Progenitor cell of endocrine pancreas (in vitro differentiated cells): ENCODE measurements around the gene LIMS1. TPM values are rescaled to one million over a fixed set of nuclear protein-coding genes. Genes with fewer than 3 reads are reported as not detected.
"Not testable (repeated sequence)": the region's sequence is repeated elsewhere in the genome, so short reads cannot be mapped to it uniquely, and the experiment has no call there.

Experiments used
- DNase-seq: peaks from one replicate; pipeline ENCODE4 v3.0.0; 2021; ENCODE audit warnings: low spot score; ENCODE audit not compliant: unreplicated experiment
- H3K27ac Mint-ChIP-seq: 2 replicates; pipeline ENCODE4 v1.8.0; 2021; ENCODE audit warnings: mild to moderate bottlenecking, moderate library complexity, mixed read lengths
- H3K27me3 Mint-ChIP-seq: 2 replicates; pipeline ENCODE4 v1.8.0; 2021; ENCODE audit warnings: mixed read lengths
- H3K36me3 Mint-ChIP-seq: 2 replicates; pipeline ENCODE4 v1.8.0; 2022; ENCODE audit warnings: mixed read lengths; ENCODE audit not compliant: insufficient read depth
- H3K4me1 Mint-ChIP-seq: 2 replicates; pipeline ENCODE4 v1.8.0; 2021; ENCODE audit warnings: low read depth, mixed read lengths
- H3K4me3 Mint-ChIP-seq: 2 replicates; pipeline ENCODE4 v1.8.0; 2021; ENCODE audit warnings: low read depth, mild to moderate bottlenecking, moderate library complexity, mixed read lengths
- H3K9me3 Mint-ChIP-seq: 2 replicates; pipeline ENCODE4 v1.8.0; 2021; ENCODE audit warnings: low read depth, mixed read lengths
- total RNA-seq: library from RNA; stranded (reverse); gene quantifications from 2 replicates; pipeline ENCODE4 v1.2.1, GENCODE V29; 2021
- TF ChIP-seq, protein P1 (sequence below): fragments of 200-600 bp; sonication (generic); IDR thresholded peaks from one replicate; pipeline ENCODE4 v1.5.0; 2021; ENCODE audit warnings: antibody characterized with exemption, mild to moderate bottlenecking; ENCODE audit not compliant: unreplicated experiment

The LIMS1 gene
- total RNA-seq, 1 donor from 2014 or later: 37.7 TPM

DNA sequence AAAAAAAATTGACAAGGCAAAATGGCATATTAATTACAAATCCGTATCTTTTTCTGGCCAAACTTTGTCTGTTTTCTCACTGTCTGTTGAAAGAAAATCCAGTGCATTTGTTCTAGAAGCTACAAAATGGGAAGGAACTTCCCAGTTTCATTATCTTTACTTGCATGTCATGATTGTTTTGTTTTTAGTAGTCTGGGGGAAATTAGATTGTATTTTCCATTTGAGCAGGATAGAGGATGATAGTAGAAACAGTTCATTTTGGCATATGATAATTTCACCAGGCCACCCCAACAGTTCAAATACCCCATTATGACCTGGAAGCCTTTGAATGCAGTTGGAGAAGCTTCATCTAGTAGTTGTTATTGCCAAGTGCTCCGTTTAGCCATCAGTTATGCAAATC, 107.5 kb downstream of the LIMS1 start:
- TF ChIP-seq, protein P1, sequence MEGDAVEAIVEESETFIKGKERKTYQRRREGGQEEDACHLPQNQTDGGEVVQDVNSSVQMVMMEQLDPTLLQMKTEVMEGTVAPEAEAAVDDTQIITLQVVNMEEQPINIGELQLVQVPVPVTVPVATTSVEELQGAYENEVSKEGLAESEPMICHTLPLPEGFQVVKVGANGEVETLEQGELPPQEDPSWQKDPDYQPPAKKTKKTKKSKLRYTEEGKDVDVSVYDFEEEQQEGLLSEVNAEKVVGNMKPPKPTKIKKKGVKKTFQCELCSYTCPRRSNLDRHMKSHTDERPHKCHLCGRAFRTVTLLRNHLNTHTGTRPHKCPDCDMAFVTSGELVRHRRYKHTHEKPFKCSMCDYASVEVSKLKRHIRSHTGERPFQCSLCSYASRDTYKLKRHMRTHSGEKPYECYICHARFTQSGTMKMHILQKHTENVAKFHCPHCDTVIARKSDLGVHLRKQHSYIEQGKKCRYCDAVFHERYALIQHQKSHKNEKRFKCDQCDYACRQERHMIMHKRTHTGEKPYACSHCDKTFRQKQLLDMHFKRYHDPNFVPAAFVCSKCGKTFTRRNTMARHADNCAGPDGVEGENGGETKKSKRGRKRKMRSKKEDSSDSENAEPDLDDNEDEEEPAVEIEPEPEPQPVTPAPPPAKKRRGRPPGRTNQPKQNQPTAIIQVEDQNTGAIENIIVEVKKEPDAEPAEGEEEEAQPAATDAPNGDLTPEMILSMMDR: no peak
- peaks cover 4% of the 10 kb centered on the region for H3K4me1 Mint-ChIP-seq
- peaks cover 18% of the 10 kb centered on the region for H3K9me3 Mint-ChIP-seq
- H3K27me3 Mint-ChIP-seq: no peaks in the 10 kb centered on the region
- H3K36me3 Mint-ChIP-seq: peaks cover 16% of the 10 kb centered on the region
- DNase-seq: no peak
- H3K27ac Mint-ChIP-seq: no peak overlapping the region
- H3K4me3 Mint-ChIP-seq: no peak overlapping the region

DNA sequence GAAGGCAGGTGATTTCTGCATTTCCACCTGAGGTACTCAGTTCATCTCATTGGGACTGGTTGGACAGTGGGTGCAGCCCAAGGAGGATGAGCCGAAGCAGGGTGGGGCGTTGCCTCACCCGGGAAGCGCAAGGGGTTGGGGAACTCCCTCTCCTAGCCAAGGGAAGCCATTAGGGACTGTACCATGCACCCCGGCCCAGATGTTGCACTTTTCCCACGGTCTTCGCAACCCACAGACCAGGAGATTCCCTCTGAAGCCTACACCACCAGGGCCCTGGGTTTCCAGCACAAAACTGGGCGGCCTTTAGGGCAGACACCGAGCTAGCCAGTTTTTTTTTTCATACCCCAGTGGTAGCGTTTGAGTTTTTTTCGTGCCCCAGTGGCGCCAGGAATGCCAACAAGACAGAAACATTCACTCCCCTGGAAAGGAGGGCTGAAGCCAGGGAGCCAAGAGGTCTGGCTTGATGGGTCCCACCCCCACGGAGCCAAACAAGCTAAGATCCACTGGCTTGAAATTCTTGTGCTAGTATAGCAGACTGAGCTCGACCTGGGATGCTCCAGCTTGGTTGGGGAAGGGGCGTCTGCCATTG, 109.1 kb downstream of the LIMS1 start:
- Mint-ChIP-seq H3K27me3 (no peaks in the 10 kb centered on the region), H3K4me1 (no peaks in the 10 kb centered on the region), H3K36me3 (peaks cover 20% of the 10 kb centered on the region), H3K4me3 (no peak overlapping the region), H3K9me3 (peaks cover 28% of the 10 kb centered on the region), H3K27ac (no peak overlapping the region)
- DNase-seq: no peak
- TF ChIP-seq, protein P1: no peak

DNA sequence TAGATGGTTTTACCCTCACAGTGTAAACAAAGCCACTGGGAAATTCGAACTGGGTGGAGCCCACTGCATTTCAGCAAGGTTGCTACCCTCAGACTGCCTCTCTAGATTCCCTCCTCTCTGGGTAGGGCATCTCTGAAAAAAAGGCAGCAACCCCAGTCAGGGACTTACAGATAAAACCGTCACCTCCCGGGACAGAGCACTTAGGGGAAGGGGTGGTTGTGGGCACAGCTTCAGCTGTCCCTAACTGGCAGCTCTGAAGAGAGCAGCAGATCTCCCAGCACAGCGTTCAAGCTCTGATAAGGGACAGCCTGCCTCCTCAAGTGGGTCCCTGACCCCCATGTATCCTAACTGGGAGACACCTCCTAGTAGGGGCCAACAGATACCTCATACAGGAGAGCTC, 109.6 kb downstream of the LIMS1 start:
- peaks cover 20% of the 10 kb centered on the region for H3K36me3 Mint-ChIP-seq
- H3K27me3 Mint-ChIP-seq, H3K27ac Mint-ChIP-seq, H3K4me3 Mint-ChIP-seq, DNase-seq, H3K4me1 Mint-ChIP-seq: not testable (repeated sequence)
- H3K9me3 Mint-ChIP-seq: peaks cover 29% of the 10 kb centered on the region

DNA sequence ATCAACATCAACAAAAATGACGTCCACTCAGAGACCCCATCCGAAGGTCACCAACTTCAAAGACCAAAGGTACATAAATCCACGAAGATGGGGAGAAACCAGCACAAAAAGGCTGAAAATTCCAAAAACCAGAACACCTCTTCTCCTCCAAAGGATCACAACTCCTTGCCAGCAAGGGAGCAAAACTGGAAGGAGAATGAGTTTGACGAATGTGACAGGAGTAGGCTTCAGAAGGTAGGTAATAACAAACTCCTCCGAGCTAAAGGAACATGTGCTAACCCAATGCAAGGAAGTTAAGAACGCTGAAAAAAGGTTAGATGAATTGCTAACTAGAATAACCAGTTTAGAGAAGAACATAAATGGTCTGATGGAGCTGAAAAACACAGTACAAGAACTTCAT, 110.2 kb downstream of the LIMS1 start:
- Mint-ChIP-seq H3K9me3 (peaks cover 29% of the 10 kb centered on the region), H3K36me3 (peaks cover 20% of the 10 kb centered on the region)
- not testable (repeated sequence) for H3K4me3 Mint-ChIP-seq, H3K27ac Mint-ChIP-seq, H3K27me3 Mint-ChIP-seq, DNase-seq, H3K4me1 Mint-ChIP-seq

DNA sequence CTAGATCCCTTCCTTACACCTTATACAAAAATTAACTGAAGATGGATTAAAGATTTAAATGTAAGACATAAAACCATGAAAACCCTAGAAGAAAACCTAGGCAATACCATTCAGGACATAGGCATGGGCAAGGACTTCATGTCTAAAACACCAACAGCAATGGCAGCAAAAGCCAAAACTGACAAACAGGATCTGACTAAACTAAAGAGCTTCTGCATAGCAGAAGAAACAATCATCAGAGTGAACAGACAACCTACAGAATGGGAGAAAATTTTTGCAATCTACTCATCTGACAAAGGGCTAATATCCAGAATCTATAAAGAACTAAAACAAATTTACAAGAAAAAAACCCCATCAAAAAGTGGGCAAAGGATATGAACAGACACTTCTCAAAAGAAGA, 114.5 kb downstream of the LIMS1 start:
- H3K4me1 Mint-ChIP-seq, H3K4me3 Mint-ChIP-seq, H3K27me3 Mint-ChIP-seq, H3K27ac Mint-ChIP-seq, DNase-seq: not testable (repeated sequence)
- H3K9me3 Mint-ChIP-seq: peaks cover 29% of the 10 kb centered on the region
- peaks cover 20% of the 10 kb centered on the region for H3K36me3 Mint-ChIP-seq

DNA sequence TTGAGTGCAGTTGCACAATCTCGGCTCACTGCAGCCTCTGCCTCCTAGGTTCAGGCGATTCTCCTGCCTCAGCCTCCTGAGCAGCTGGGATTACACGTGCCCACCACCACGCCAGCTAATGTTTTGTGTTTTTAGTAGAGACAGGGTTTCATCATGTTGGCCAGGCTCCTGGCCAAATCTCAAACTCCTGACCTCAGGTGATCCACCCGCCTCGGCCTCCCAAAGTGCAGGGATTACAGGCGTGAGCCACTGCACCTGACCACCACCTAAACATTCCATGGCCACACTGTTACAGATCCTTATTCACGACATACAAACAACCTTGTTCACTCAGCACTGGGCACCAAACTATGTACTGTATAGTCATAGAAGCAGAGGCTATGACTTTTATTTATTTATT, 116.2 kb downstream of the LIMS1 start:
- DNase-seq, H3K4me3 Mint-ChIP-seq, H3K27me3 Mint-ChIP-seq, H3K27ac Mint-ChIP-seq, H3K4me1 Mint-ChIP-seq: not testable (repeated sequence)
- Mint-ChIP-seq H3K36me3 (peaks cover 11% of the 10 kb centered on the region), H3K9me3 (peaks cover 21% of the 10 kb centered on the region)

DNA sequence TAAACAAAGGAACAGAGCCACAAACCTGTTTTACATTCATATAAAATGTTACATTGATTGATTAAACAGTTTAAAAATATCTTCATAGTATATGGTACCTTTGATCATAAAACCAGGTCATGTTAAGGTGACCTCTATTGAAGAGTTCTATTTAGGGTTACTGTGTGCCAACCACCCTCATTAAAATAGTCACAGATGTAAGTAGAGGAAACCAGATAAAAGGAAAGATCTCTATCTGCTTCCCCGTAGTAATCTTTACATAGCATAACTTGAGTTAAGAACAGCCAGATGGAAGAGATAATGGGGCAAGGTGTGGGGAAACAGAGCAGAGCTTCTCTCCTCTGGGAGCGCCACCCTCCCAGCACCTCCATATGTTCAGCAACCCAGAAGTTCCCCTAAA, 117.2 kb downstream of the LIMS1 start:
- peaks cover 11% of the 10 kb centered on the region for H3K9me3 Mint-ChIP-seq
- H3K27me3 Mint-ChIP-seq, H3K27ac Mint-ChIP-seq, H3K36me3 Mint-ChIP-seq, H3K4me3 Mint-ChIP-seq, DNase-seq, H3K4me1 Mint-ChIP-seq: not testable (repeated sequence)

DNA sequence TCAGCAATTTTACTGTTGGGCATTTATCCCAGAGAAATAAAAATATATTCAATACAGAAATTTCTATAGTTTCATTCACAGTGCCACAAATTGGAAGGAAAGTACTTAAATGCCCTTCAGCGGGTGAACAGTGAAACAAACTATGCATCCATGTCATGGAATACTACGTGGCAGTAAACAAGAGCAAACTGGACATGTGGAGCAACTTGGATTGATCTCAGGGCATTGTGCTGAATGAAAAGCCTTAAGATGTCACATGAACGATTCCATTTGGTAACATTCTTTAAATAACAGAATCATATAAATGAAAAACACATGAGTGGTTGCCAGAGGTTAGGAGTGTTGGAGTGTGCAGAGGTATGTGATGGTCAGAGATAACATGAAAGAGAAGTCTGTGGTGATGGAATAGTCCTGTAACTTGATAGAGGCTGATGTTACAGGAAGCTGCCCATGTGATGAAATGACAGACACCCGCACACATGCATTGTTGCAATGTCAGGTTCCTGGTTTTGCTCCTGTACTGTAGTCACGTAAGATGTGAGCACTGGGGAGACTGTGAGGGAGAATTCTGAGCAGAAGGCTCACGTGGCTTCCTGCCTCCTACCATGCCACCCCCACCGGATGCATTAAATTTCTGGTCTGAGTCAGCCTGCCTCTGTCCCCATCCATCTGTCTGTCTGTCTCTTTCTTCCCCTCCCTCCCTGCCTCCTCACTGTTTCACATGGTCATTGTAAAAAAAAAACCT, 118.1 kb downstream of the LIMS1 start:
- H3K36me3 Mint-ChIP-seq, H3K4me1 Mint-ChIP-seq, H3K27me3 Mint-ChIP-seq, DNase-seq, H3K4me3 Mint-ChIP-seq, H3K27ac Mint-ChIP-seq, H3K9me3 Mint-ChIP-seq: not testable (repeated sequence)

DNA sequence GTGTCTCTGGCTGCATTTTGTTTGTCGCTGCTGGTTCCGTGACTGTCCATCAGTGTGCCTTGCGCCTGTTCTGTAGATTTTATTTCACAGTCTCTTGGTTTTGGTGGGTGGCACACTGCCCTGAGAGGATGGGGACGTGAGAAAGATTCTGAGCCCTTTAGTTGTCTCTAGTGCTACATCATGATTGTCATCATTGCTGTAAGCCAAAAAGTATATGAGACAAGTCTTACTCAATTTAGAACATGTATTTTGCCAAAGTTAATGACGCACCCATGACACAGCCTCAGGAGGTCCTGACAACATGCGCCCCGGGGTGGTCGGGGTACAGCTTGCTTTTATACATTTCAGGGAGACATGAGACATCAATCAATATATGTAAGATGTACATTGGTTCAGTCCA, 119.2 kb downstream of the LIMS1 start:
- not testable (repeated sequence) for H3K4me3 Mint-ChIP-seq, H3K9me3 Mint-ChIP-seq, DNase-seq, H3K4me1 Mint-ChIP-seq, H3K27me3 Mint-ChIP-seq, H3K36me3 Mint-ChIP-seq, H3K27ac Mint-ChIP-seq

DNA sequence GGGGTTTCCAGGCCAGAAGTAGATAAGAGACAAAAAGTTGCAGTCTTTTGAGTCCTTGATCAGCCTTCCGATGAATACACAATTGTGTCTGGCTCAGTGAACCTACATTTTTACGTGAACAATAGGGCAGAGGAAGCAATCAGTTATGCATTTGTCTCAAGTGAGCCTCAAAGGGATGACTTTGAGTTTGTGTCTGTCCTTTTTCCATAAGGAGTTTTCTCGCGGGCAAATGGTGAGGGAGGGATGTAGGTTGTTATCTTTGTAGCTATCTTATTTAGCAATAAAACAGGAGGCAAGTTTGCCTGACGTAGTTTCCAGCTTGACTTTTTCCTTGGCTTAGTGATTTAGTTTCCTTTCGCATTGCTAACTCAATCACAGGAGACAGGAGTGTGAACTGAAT, 119.6 kb downstream of the LIMS1 start:
- not testable (repeated sequence) for H3K4me1 Mint-ChIP-seq, H3K9me3 Mint-ChIP-seq, H3K27me3 Mint-ChIP-seq, H3K36me3 Mint-ChIP-seq, DNase-seq, H3K4me3 Mint-ChIP-seq
- peak overlapping the region; percentile 7 for H3K27ac Mint-ChIP-seq

DNA sequence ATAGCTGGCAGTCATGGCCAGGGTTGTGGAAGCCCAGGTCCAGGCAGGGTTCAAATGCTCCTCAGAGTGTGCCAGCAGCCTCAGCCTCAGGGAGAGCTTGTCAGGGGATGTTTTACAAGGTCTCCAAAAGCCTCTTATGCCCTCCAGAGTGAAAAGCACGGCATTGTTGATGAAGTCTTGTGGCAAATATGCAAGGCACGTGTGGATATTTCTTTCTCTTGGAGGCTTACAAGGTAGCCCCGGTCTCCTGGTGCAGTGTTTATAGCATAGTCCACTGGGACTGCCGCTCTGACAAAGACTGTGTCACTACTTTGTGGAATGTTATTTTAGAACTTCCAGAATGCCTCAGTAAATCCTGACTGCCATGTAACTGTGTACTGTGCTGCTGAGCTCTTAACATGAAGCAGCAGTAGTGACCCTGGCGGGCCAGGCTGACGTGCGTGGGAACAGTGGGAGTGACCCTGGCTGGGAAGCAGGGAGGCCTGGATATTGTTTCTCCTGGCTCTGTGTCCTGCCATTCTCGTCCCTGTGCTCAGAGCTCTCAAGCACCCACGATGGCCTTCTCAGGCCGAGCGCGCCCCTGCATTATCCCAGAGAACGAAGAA, 120.4 kb downstream of the LIMS1 start:
- not testable (repeated sequence) for DNase-seq, H3K4me3 Mint-ChIP-seq, H3K9me3 Mint-ChIP-seq, H3K27me3 Mint-ChIP-seq, H3K36me3 Mint-ChIP-seq, H3K4me1 Mint-ChIP-seq
- H3K27ac Mint-ChIP-seq: peak overlapping the region; percentile 73
